Pancreas (tissue), 10 donors: Measurements from ENCODE around the gene ZIC1. TPM values are rescaled to one million over a fixed set of nuclear protein-coding genes. Genes with fewer than 3 reads are reported as not detected.

ENCODE experiments used
- ATAC-seq, 4 donors: fragments of 200-7000 bp; cut with Tn5 transposase; one replicate each; pipeline versions ENCODE4 v1.8.0 to v1.9.1; 2020; ENCODE audit warnings: mild to moderate bottlenecking in 4 of 4, moderate library complexity in 4 of 4
- DNase-seq, 6 donors: peaks; one replicate each; pipeline ENCODE4 v3.0.0-alpha.2; 2020
- FAIRE-seq: peaks from 2 replicates; lab custom pipeline; 2012; peaks lifted over from hg19 to GRCh38; lab: Jason Lieb, UNC
- H3K27ac ChIP-seq, 4 donors: fragments of 200-600 bp; sonication (generic); 1 replicate in 3 of 4; 2 replicates in 1 of 4; pipeline versions ENCODE4 v1.5.0 to v1.8.0; 2020
- H3K27me3 ChIP-seq, 4 donors: fragments of 200-600 bp; one replicate each; pipeline ENCODE4 v1.8.0; 2021
- H3K36me3 ChIP-seq, 3 donors: fragments of 200-600 bp; sonication (generic) in 1 of 3; one replicate each; pipeline versions ENCODE4 v1.5.0 to v1.8.0; 2020 to 2021
- H3K4me1 ChIP-seq, 3 donors: fragments of 200-600 bp; one replicate each; pipeline ENCODE4 v1.8.0; 2021
- H3K4me3 ChIP-seq, 4 donors: fragments of 200-600 bp; sonication (generic) in 2 of 4; one replicate each; pipeline versions ENCODE4 v1.5.0 to v1.8.0; 2020 to 2021
- H3K9me3 ChIP-seq, 4 donors: fragments of 200-600 bp; one replicate each; pipeline ENCODE4 v1.8.0; 2021
- CTCF ChIP-seq, 4 donors: fragments of 200-600 bp; sonication (generic) in 3 of 4; IDR thresholded peaks; one replicate each; pipeline versions ENCODE4 v1.5.0 to v1.8.0; 2021; ENCODE audit warnings: antibody characterized with exemption in 4 of 4
- WGBS, 2 donors: extraction: QIAGEN DNeasy Blood & Tissue Kit; methylation state at CpG; one replicate each; pipeline ENCODE4 v1.1.7; 2013; 5-methylcytosine and 5-hydroxymethylcytosine counted together
- intact Hi-C, 3 donors: fragments of 100-400 bp; cut with DNase I; formaldehyde crosslinking; loops; one replicate each; pipeline versions ENCODE4 v1.11.1 to v1.14.2; 2022
- polyA plus RNA-seq, 2 donors: library from polyadenylated mRNA; stranded (reverse); fragments of 200-250 nt; gene quantifications; one replicate each; pipeline ENCODE4 v1.2.3, GENCODE V29; 2013
- total RNA-seq, 6 donors: library from RNA; stranded (reverse); fragmentation: NEBNext Ultra II Directional in 4 of 6; extraction: Animal tissue kit (Norgen Biotek cat#: 25700) in 4 of 6; gene quantifications; one replicate each; pipeline versions ENCODE4 v1.2.1 to v1.2.4, GENCODE V29; 2021 to 2023
- donor health status: healthy with polysubstance abuse.
- donor health status: DM: no; HTN: no; CAD: no; lungs with moderate emphysema.
- donor health status: DM: no; HTN: no; CAD: no.
- donor health status: control.
- donor health status: control.
- donor health status: Bipolar disorder and iron deficiency.
- donor health status: DM: yes; HTN: yes; CAD: no.
- donor health status: DM: no; HTN: no; CAD: no.
- donor health status: DM: no; HTN: no; CAD: no.
- donor health status: DM: yes; HTN: yes; CAD: no.

Gene ZIC1
- total and polyA plus RNA-seq, 8 donors, result not detected

GRCh38 chr3:147395899-147396711 lies 13.1 kb upstream of the ZIC1 start:
- TF ChIP-seq CTCF (IDR thresholded peaks at IDR 0.05), result no peak
- Histone ChIP-seq H3K9me3 (no peaks in the 10 kb centered on the region), H3K36me3 (no peaks in the 10 kb centered on the region), H3K27me3 (peaks cover 8 to 78% (median 21%) of the 10 kb centered on the region in 4 donors), H3K4me1 (peaks cover 0 to 8% (median 3%) of the 10 kb centered on the region in 3 donors), H3K4me3 (no peak overlapping the region), H3K27ac (no peak overlapping the region)
- WGBS, 2 donors, result 4 to 5% methylated on average over 63 to 65 of the region's 65 CpGs
- DNase-seq (peak in 1 of 6 donors; percentile 64), ATAC-seq (no peak), FAIRE-seq (no peak)
- intact Hi-C loops, result no loop called here

- ATAC-seq, result no peak
- Histone ChIP-seq H3K27ac (no peak overlapping the region), H3K9me3 (no peaks in the 10 kb centered on the region), H3K36me3 (no peaks in the 10 kb centered on the region), H3K27me3 (peaks cover 3 to 72% (median 20%) of the 10 kb centered on the region in 4 donors), H3K4me1 (peaks cover 0 to 8% (median 3%) of the 10 kb centered on the region in 3 donors), H3K4me3 (no peak overlapping the region)
- peak in 1 of 6 donors; percentile 63 for DNase-seq
- no peak for FAIRE-seq
- 4 to 7% methylated on average over 17 of the region's 17 CpGs for WGBS, 2 donors
- TF ChIP-seq CTCF (IDR thresholded peaks at IDR 0.05), result no peak
- intact Hi-C loops, result no loop called here
Observed at GRCh38 chr3:147396712-147397046, 12.5 kb upstream of the ZIC1 start.

- FAIRE-seq (no peak), DNase-seq (peak in 1 of 6 donors; percentile 71), ATAC-seq (no peak)
- H3K27me3 ChIP-seq, result peaks cover 3 to 66% (median 20%) of the 10 kb centered on the region in 4 donors
- no peak for TF ChIP-seq CTCF (IDR thresholded peaks at IDR 0.05)
- H3K9me3 ChIP-seq, result no peaks in the 10 kb centered on the region
- H3K4me1 ChIP-seq, result peaks cover 0 to 8% (median 0%) of the 10 kb centered on the region in 3 donors
- H3K27ac ChIP-seq, result no peak overlapping the region
- H3K4me3 ChIP-seq, result no peak overlapping the region
- H3K36me3 ChIP-seq, result no peaks in the 10 kb centered on the region
- 4 to 6% methylated on average over 34 of the region's 34 CpGs for WGBS, 2 donors
- intact Hi-C loops, result no loop called here
Observed at GRCh38 chr3:147397155-147397874, 11.8 kb upstream of the ZIC1 start.

DNA sequence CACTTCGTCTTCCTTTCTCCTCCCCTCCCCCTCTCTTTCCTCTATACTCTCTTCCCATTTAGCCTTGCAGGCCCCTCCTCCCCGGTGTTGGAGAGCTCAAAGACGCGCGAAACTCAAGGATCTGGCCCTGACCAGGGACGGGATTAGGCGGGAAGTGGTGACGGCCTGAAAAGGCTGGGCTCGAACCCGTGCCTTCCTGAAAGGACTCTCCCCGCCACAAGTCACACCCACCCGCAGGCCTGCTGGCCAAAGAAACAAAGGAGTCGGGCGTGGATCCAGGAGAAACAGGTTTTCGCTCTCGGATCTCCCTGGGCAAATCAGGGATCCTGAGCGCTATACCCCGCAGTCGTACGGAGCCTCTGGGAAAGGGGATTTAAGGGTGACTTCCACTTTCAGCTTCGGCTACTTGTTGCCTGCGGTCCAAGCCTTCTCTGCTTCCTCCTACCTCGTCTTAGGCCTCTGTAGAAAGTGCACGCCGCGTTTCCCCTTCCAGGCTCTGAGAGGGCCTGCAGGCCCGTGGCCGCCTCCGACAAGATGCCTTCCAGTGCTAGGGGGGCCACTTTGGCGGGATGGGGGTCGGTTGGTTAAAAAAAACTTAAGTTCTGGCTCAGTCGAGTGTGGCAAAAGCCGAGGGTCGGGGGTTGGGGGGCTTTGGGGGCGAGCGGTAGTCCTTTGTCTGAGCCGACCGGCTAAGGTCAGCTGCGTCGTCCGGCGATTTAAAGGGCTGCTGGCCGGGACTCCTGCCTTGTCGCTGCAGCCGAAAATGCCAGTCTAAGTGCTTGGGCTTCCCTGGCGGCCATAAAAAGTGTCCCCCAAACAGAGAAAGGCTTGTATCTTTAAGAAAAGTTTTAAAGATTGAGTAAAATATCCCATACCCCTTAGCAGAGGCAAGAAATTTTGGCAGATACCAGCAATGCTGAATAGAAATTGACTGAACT lies 11.0 kb upstream of the ZIC1 start:
- Histone ChIP-seq H3K27ac (no peak overlapping the region), H3K36me3 (no peaks in the 10 kb centered on the region), H3K4me3 (no peak overlapping the region), H3K9me3 (no peaks in the 10 kb centered on the region), H3K4me1 (peaks cover 0 to 8% (median 0%) of the 10 kb centered on the region in 3 donors), H3K27me3 (peaks cover 3 to 57% (median 20%) of the 10 kb centered on the region in 4 donors)
- WGBS, 2 donors, result 12 to 14% methylated on average over 46 of the region's 46 CpGs
- TF ChIP-seq CTCF (IDR thresholded peaks at IDR 0.05), result no peak
- intact Hi-C loops, result no loop called here
- peak in 1 of 6 donors; percentile 27 for DNase-seq
- no peak for ATAC-seq
- no peak for FAIRE-seq
